ENCODE measurements around the gene STIL. TPM values are rescaled to one million over a fixed set of nuclear protein-coding genes. Genes with fewer than 3 reads are reported as not detected.

Gene STIL
- total RNA-seq, 1 donor from 2014 or later = 4.7 TPM

DNA sequence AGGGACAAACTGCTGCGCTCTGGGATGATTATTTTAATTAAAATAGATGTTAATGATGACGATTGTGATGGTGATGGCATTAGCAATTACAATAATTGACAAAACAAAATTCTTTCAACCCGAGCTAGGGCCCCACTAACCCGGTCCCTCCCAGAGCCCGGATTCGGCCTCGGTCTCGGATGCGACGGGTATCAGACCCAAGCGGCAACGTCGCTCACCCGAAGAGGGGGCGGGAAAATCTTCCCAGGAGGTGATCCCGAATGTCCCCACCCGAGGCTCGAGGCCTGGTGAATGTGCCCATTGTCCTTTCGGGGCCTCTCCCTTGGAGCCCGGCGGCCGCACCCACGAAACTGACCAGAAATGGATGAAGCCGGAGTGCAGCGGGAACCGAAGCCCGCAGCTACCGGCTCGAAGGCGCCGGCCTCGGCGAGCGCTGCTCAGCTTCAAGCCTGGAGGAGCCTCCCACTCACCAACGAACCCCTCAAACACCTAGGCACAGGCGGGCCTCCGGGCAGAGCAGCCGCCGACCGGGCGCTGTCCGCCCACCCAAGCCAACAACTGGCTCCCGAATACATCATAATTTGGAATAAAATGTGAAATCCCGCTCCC lies 83.2 kb downstream of the STIL start:
- peak overlapping the region; percentile 7 to 62 (median 47) for H3K9ac ChIP-seq (ENCODE audit: low read depth in 1 of 3, low read length in 3 of 3)

GRCh38 chr1:47229886-47230691 lies 83.9 kb downstream of the STIL start:
- no peaks in the 10 kb centered on the region for H3K9me3 ChIP-seq (ENCODE audit: control insufficient read depth in 3 of 3, low read length in 3 of 3)
- H3K27ac ChIP-seq (ENCODE audit: low read depth, low read length) = peak overlapping the region; percentile 58
- H3K27me3 ChIP-seq (ENCODE audit: control insufficient read depth in 3 of 3, insufficient read depth in 3 of 3, low read length in 3 of 3) = peaks cover 84 to 87% (median 86%) of the 10 kb centered on the region in 3 donors
- H3K4me1 ChIP-seq (ENCODE audit: control insufficient read depth in 3 of 3, insufficient read depth in 3 of 3, low read length in 3 of 3) = peaks cover 10 to 19% (median 11%) of the 10 kb centered on the region in 3 donors
- H3K9ac ChIP-seq (ENCODE audit: low read depth in 1 of 3, low read length in 3 of 3) = peak overlapping the region in 2 of 3 donors; percentile 14 to 60
- no peaks in the 10 kb centered on the region for H3K36me3 ChIP-seq (ENCODE audit: control insufficient read depth in 3 of 3, insufficient read depth in 3 of 3, low read length in 3 of 3)
- peak overlapping the region in 2 of 3 donors; percentile 52 to 65 for H3K4me3 ChIP-seq (ENCODE audit: low read length in 3 of 3)

More for the DNA sequence above, 83.2 kb downstream of the STIL start:
- Histone ChIP-seq H3K36me3 (ENCODE audit: control insufficient read depth in 3 of 3, insufficient read depth in 3 of 3, low read length in 3 of 3) (no peaks in the 10 kb centered on the region), H3K4me3 (ENCODE audit: low read length in 3 of 3) (peak overlapping the region; percentile 52 to 76 (median 74)), H3K27ac (ENCODE audit: low read depth, low read length) (peak overlapping the region; percentile 58), H3K27me3 (ENCODE audit: control insufficient read depth in 3 of 3, insufficient read depth in 3 of 3, low read length in 3 of 3) (peaks cover 81 to 88% (median 82%) of the 10 kb centered on the region in 3 donors), H3K4me1 (ENCODE audit: control insufficient read depth in 3 of 3, insufficient read depth in 3 of 3, low read length in 3 of 3) (peaks cover 9 to 19% (median 10%) of the 10 kb centered on the region in 3 donors), H3K9me3 (ENCODE audit: control insufficient read depth in 3 of 3, low read length in 3 of 3) (no peaks in the 10 kb centered on the region)

- no peaks in the 10 kb centered on the region for H3K9me3 ChIP-seq (ENCODE audit: control insufficient read depth in 3 of 3, low read length in 3 of 3)
- H3K27ac ChIP-seq (ENCODE audit: low read depth, low read length) = peak overlapping the region; percentile 58
- H3K27me3 ChIP-seq (ENCODE audit: control insufficient read depth in 3 of 3, insufficient read depth in 3 of 3, low read length in 3 of 3) = peaks cover 88 to 94% (median 90%) of the 10 kb centered on the region in 3 donors
- H3K9ac ChIP-seq (ENCODE audit: low read depth in 1 of 3, low read length in 3 of 3) = peak overlapping the region in 2 of 3 donors; percentile 14 to 62
- H3K36me3 ChIP-seq (ENCODE audit: control insufficient read depth in 3 of 3, insufficient read depth in 3 of 3, low read length in 3 of 3) = no peaks in the 10 kb centered on the region
- peak overlapping the region; percentile 40 to 65 (median 52) for H3K4me3 ChIP-seq (ENCODE audit: low read length in 3 of 3)
- peaks cover 16 to 21% (median 18%) of the 10 kb centered on the region in 3 donors for H3K4me1 ChIP-seq (ENCODE audit: control insufficient read depth in 3 of 3, insufficient read depth in 3 of 3, low read length in 3 of 3)
These were observed 84.7 kb downstream of the STIL start for GRCh38 chr1:47229031-47229885.

DNA sequence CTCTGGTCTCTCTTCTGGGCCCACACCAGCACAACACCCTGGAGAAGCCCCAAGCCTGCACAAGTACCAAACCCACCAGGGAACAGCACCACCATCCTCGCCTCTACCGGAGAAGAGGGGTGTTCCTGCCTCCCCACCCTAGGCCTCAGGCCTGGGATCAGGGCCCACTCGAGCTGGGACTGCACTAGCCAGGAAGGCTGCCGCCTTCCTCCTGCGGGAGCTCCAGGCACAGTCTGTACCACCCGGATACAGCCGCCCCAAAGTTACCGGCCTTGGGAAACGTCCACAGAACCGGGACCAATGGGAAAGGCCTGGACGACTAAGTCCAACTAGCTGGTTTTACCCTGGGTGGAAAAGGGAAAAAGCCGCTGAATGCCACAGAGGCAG lies 85.3 kb downstream of the STIL start:
- Histone ChIP-seq H3K27ac (ENCODE audit: low read depth, low read length) (peak overlapping the region; percentile 58), H3K4me3 (ENCODE audit: low read length in 3 of 3) (peak overlapping the region in 2 of 3 donors; percentile 24 to 65), H3K36me3 (ENCODE audit: control insufficient read depth in 3 of 3, insufficient read depth in 3 of 3, low read length in 3 of 3) (no peaks in the 10 kb centered on the region), H3K4me1 (ENCODE audit: control insufficient read depth in 3 of 3, insufficient read depth in 3 of 3, low read length in 3 of 3) (peaks cover 16 to 21% (median 18%) of the 10 kb centered on the region in 3 donors), H3K9me3 (ENCODE audit: control insufficient read depth in 3 of 3, low read length in 3 of 3) (no peaks in the 10 kb centered on the region), H3K27me3 (ENCODE audit: control insufficient read depth in 3 of 3, insufficient read depth in 3 of 3, low read length in 3 of 3) (peaks cover 89 to 95% (median 90%) of the 10 kb centered on the region in 3 donors), H3K9ac (ENCODE audit: low read depth in 1 of 3, low read length in 3 of 3) (peak overlapping the region in 1 of 3 donors; percentile 62)

DNA sequence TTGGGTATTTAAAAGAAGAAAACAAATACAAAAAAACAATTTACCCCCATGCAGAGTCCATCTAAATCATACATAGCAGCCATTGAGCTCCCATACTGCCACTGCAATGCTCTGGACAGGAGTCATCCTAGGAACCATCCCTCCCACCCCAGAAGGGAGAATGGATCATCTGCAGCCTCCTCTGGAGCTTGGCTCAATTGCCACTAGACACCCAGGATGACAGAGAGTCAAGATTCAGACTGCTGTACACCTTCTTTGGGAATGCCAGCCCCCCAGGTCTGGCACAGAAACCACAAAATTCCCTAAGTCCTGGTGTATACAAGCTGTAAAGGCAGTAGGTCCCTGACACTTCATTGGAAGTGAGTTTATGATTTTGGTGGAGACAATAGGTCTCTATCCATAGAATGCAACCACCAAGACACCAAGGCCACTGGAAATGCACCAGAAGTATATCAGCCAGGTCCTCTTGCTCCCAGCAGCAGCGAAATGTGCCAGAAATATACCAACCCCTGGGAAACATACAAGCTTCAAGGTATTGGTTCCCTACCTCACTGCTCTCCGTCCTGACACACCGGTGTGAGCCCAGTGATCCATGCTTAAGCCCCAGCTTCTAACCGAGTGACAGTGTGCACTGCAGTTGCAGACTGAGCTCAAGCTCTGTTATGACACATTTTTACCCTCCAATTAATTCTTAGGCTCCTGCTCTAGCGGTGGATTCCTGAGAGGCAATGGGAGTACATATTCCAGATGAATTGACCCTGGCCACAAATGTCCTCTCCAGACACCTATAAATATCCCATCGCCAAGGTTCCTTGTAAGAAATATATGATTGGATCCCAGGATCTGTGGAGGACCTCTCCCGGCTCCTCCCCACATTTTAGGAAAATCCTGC lies 86.4 kb downstream of the STIL start:
- Histone ChIP-seq H3K27me3 (ENCODE audit: control insufficient read depth in 3 of 3, insufficient read depth in 3 of 3, low read length in 3 of 3) (peaks cover 90 to 93% (median 91%) of the 10 kb centered on the region in 3 donors), H3K9me3 (ENCODE audit: control insufficient read depth in 3 of 3, low read length in 3 of 3) (no peaks in the 10 kb centered on the region), H3K4me1 (ENCODE audit: control insufficient read depth in 3 of 3, insufficient read depth in 3 of 3, low read length in 3 of 3) (peaks cover 15 to 21% (median 18%) of the 10 kb centered on the region in 3 donors), H3K27ac (ENCODE audit: low read depth, low read length) (no peak overlapping the region), H3K9ac (ENCODE audit: low read depth in 1 of 3, low read length in 3 of 3) (no peak overlapping the region), H3K36me3 (ENCODE audit: control insufficient read depth in 3 of 3, insufficient read depth in 3 of 3, low read length in 3 of 3) (no peaks in the 10 kb centered on the region), H3K4me3 (ENCODE audit: low read length in 3 of 3) (no peak overlapping the region)

GRCh38 chr1:47226839-47227215 lies 87.1 kb downstream of the STIL start:
- no peak overlapping the region for H3K4me3 ChIP-seq (ENCODE audit: low read length in 3 of 3)
- no peaks in the 10 kb centered on the region for H3K9me3 ChIP-seq (ENCODE audit: control insufficient read depth in 3 of 3, low read length in 3 of 3)
- H3K27me3 ChIP-seq (ENCODE audit: control insufficient read depth in 3 of 3, insufficient read depth in 3 of 3, low read length in 3 of 3) = peaks cover 91 to 93% (median 92%) of the 10 kb centered on the region in 3 donors
- H3K27ac ChIP-seq (ENCODE audit: low read depth, low read length) = no peak overlapping the region
- no peaks in the 10 kb centered on the region for H3K36me3 ChIP-seq (ENCODE audit: control insufficient read depth in 3 of 3, insufficient read depth in 3 of 3, low read length in 3 of 3)
- no peak overlapping the region for H3K9ac ChIP-seq (ENCODE audit: low read depth in 1 of 3, low read length in 3 of 3)
- H3K4me1 ChIP-seq (ENCODE audit: control insufficient read depth in 3 of 3, insufficient read depth in 3 of 3, low read length in 3 of 3) = peaks cover 11 to 20% (median 18%) of the 10 kb centered on the region in 3 donors

GRCh38 chr1:47226121-47226838 lies 87.7 kb downstream of the STIL start:
- Histone ChIP-seq H3K9ac (ENCODE audit: low read depth in 1 of 3, low read length in 3 of 3) (no peak overlapping the region), H3K9me3 (ENCODE audit: control insufficient read depth in 3 of 3, low read length in 3 of 3) (no peaks in the 10 kb centered on the region), H3K27ac (ENCODE audit: low read depth, low read length) (no peak overlapping the region), H3K36me3 (ENCODE audit: control insufficient read depth in 3 of 3, insufficient read depth in 3 of 3, low read length in 3 of 3) (no peaks in the 10 kb centered on the region), H3K4me1 (ENCODE audit: control insufficient read depth in 3 of 3, insufficient read depth in 3 of 3, low read length in 3 of 3) (peaks cover 7 to 14% (median 13%) of the 10 kb centered on the region in 3 donors), H3K27me3 (ENCODE audit: control insufficient read depth in 3 of 3, insufficient read depth in 3 of 3, low read length in 3 of 3) (peaks cover 90 to 93% (median 92%) of the 10 kb centered on the region in 3 donors), H3K4me3 (ENCODE audit: low read length in 3 of 3) (peak overlapping the region in 2 of 3 donors; percentile 7 to 13)

GRCh38 chr1:47225430-47226100 lies 88.4 kb downstream of the STIL start:
- Histone ChIP-seq H3K9ac (ENCODE audit: low read depth in 1 of 3, low read length in 3 of 3) (no peak overlapping the region), H3K36me3 (ENCODE audit: control insufficient read depth in 3 of 3, insufficient read depth in 3 of 3, low read length in 3 of 3) (peaks cover 0 to 2% (median 0%) of the 10 kb centered on the region in 3 donors), H3K4me3 (ENCODE audit: low read length in 3 of 3) (peak overlapping the region in 1 of 3 donors; percentile 45), H3K27ac (ENCODE audit: low read depth, low read length) (no peak overlapping the region), H3K4me1 (ENCODE audit: control insufficient read depth in 3 of 3, insufficient read depth in 3 of 3, low read length in 3 of 3) (peaks cover 6 to 11% (median 11%) of the 10 kb centered on the region in 3 donors), H3K27me3 (ENCODE audit: control insufficient read depth in 3 of 3, insufficient read depth in 3 of 3, low read length in 3 of 3) (peaks cover 88 to 90% (median 89%) of the 10 kb centered on the region in 3 donors), H3K9me3 (ENCODE audit: control insufficient read depth in 3 of 3, low read length in 3 of 3) (no peaks in the 10 kb centered on the region)
